ENCODE measurements around the gene CHD2. TPM values are rescaled to one million over a fixed set of nuclear protein-coding genes. Genes with fewer than 3 reads are reported as not detected.
"Not testable (repeated sequence)": the region's sequence is repeated elsewhere in the genome, so short reads cannot be mapped to it uniquely, and the experiment has no call there.

The CHD2 gene
- total RNA-seq, 1 donor from 2014 or later = 159 TPM

DNA sequence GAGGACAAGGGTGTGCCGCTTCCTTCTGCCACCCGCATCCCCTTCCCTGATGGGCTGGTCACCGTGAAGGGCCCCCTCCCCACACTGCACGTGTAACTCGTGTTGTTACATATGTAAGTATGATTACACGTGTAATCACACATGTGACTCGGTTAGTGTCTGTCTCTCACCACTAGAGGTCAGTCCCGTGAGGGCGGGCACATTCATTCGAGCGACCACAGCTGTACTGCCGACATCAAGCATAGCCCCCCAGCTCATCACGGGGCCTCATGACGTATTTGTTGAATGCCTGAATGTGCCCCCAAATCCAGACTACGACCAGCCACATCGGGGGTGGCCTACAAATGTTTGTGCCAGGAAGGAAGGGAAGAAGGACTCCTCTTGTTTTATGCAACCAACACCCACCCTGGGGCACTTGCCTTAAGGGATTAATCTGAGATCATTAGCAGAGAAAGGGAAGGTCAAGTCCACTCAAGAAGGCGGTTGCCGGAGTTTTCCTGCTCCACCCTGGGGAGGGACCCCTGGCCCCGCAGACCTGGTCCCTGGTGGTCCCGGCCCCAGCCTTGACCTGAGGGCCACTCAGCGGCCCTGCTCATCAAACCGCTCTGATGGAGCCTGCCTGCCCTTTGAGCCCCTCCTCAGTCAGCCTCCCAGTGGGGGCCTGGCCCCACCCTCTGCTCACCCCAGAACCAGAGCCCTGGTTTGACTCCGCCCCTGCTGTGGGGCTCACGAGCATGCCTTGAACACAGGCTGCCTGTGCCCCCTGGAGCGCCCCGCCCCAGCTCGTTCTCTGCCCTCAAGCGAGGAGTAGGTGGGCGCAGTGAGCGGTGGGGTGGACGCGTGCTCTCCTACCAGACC lies 136.1 kb downstream of the CHD2 start:
- TF ChIP-seq, protein P1, sequence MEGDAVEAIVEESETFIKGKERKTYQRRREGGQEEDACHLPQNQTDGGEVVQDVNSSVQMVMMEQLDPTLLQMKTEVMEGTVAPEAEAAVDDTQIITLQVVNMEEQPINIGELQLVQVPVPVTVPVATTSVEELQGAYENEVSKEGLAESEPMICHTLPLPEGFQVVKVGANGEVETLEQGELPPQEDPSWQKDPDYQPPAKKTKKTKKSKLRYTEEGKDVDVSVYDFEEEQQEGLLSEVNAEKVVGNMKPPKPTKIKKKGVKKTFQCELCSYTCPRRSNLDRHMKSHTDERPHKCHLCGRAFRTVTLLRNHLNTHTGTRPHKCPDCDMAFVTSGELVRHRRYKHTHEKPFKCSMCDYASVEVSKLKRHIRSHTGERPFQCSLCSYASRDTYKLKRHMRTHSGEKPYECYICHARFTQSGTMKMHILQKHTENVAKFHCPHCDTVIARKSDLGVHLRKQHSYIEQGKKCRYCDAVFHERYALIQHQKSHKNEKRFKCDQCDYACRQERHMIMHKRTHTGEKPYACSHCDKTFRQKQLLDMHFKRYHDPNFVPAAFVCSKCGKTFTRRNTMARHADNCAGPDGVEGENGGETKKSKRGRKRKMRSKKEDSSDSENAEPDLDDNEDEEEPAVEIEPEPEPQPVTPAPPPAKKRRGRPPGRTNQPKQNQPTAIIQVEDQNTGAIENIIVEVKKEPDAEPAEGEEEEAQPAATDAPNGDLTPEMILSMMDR (IDR thresholded peaks at IDR 0.05; ENCODE audit: unreplicated experiment) = peak; percentile 71
- no peaks in the 10 kb centered on the region for H3K9me3 Mint-ChIP-seq (ENCODE audit: low read depth)
- no peak overlapping the region for H3K4me3 Mint-ChIP-seq (ENCODE audit: low read depth)
- no peak overlapping the region for H3K27ac Mint-ChIP-seq
- DNase-seq (ENCODE audit: low spot score, unreplicated experiment) = no peak
- no peaks in the 10 kb centered on the region for H3K4me1 Mint-ChIP-seq (ENCODE audit: low read depth)
- H3K36me3 Mint-ChIP-seq (ENCODE audit: insufficient read depth) = no peaks in the 10 kb centered on the region
- peaks cover 37% of the 10 kb centered on the region for H3K27me3 Mint-ChIP-seq

DNA sequence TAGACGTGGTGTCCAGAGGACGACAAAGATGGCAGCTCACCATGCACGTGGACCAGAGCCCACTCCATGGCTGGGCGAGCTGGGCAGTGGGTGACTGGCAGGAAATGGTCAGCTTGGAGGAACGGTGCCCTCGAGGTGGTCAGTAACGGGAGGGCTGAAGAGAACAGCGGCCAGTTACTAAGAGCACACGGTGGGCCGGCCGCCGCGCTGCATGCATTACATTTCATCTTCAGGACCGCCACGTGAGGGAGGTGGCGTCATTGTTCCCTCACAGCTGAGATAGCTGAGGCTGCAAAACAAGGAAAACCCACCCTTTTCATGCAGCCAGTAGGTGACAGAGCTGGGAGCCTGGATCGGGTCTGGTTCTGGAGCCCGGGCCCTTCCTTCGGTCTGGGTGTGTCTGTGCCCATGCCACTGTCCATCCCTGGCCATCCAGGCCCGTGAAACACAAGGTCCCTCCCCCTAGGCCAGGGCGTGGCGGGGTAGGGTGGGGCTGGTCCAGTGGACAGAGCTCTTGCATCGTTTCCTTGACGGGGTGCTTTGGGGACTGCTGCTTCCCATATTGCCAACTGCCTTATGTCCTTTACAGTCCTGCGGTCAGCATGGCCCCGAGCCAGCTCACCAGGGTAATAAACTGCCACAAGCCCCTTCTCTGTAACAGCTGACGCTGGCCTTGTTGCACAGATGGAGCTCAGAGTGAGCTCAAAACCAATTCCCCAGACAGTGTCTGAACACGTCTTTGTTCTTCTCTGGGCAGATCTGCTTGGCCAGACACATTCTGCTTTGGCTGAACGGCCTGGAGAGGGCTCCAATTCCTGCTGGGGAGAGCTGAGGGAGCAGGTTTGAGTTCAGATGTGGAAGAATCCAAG lies 137.1 kb downstream of the CHD2 start:
- H3K9me3 Mint-ChIP-seq (ENCODE audit: low read depth) = no peaks in the 10 kb centered on the region
- H3K27me3 Mint-ChIP-seq = peaks cover 33% of the 10 kb centered on the region
- H3K36me3 Mint-ChIP-seq (ENCODE audit: insufficient read depth) = no peaks in the 10 kb centered on the region
- no peaks in the 10 kb centered on the region for H3K4me1 Mint-ChIP-seq (ENCODE audit: low read depth)
- TF ChIP-seq, protein P1 (IDR thresholded peaks at IDR 0.05; ENCODE audit: unreplicated experiment) = no peak
- H3K4me3 Mint-ChIP-seq (ENCODE audit: low read depth) = no peak overlapping the region
- H3K27ac Mint-ChIP-seq = no peak overlapping the region
- no peak for DNase-seq (ENCODE audit: low spot score, unreplicated experiment)

DNA sequence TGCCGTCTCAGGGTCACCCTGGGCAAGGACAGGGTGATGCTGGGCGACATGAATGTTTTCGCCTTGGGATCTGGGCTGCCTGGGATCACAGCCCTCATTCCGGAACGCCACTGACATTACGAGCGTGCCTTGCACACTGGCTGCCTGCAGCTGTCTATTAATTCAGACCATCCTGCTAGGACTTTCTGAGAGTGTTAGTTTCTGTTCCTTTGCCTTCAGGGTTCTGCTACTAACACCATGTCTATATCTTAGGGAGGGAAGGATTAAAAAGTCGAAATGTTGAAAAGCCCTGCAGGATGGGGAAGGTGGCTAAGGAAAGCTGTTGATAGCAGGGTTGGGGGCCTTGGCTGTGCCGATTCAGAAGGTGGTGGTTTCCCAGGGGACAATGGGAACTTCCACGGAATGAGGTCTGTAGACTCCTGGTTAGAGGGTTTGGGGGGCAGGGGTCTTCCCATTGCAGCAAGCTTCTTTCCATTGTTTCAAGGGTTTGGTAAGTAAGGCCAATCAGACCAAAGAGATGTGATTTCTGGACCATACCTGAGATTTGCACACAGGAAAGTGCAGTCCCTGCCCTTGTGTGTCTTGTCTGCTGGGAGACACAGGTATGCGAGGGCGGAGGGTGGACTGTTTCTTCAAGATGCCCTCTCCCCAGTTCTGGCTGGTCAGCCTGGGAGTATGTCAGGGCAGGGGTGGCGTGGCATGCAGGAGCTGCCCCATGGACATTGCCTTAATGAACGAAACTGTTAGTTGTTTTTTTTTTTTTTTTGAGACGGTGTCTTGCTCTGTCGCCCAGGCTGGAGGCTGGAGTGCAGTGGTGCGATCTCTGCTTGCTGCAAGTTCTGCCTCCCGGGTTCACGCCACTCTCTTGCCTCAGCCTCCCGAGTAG lies 137.9 kb downstream of the CHD2 start:
- Mint-ChIP-seq H3K4me1 (ENCODE audit: low read depth) (no peaks in the 10 kb centered on the region), H3K36me3 (ENCODE audit: insufficient read depth) (peaks cover 1% of the 10 kb centered on the region)
- no peak for DNase-seq (ENCODE audit: low spot score, unreplicated experiment)

DNA sequence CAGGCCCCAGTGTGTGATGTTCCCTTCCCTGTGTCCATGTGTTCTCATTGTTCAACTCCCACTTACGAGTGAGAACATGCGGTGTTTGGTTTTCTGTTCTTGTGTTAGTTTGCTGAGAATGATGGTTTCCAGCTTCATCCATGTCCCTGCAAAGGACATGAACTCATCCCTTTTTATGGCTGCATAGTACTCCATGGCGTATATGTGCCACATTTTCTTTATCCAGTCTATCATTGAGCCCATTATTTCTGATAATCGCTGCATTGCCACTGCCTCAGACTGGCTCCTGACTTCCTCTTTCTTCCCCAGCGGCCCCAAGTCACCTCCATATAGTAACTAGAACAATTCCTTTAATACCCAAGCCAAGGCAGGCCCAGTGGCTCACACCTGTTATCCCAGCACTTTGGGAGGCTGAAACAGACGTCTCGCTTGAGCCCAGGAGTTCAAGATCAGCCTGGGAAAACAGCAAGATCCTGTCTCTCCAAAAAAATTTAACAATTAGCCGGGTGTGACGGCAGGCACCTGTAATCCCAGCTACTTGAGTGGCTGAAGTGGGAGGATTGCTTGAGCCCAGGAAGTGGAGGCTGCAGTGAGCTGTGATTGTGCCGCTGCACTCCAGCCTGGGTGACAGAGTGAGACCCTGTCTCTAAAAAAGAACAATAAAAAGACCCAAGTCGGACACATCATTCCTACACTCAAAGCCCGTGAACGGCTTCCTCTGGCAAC lies 139.6 kb downstream of the CHD2 start:
- H3K27me3 Mint-ChIP-seq = peaks cover 24% of the 10 kb centered on the region
- not testable (repeated sequence) for H3K36me3 Mint-ChIP-seq (ENCODE audit: insufficient read depth); H3K9me3 Mint-ChIP-seq (ENCODE audit: low read depth); H3K27ac Mint-ChIP-seq; H3K4me3 Mint-ChIP-seq (ENCODE audit: low read depth); DNase-seq (ENCODE audit: low spot score, unreplicated experiment); H3K4me1 Mint-ChIP-seq (ENCODE audit: low read depth)

More for the DNA sequence above, 137.9 kb downstream of the CHD2 start:
- TF ChIP-seq, protein P1 (IDR thresholded peaks at IDR 0.05; ENCODE audit: unreplicated experiment) = no peak
- no peaks in the 10 kb centered on the region for H3K9me3 Mint-ChIP-seq (ENCODE audit: low read depth)
- no peak overlapping the region for H3K4me3 Mint-ChIP-seq (ENCODE audit: low read depth)
- no peak overlapping the region for H3K27ac Mint-ChIP-seq
- peaks cover 29% of the 10 kb centered on the region for H3K27me3 Mint-ChIP-seq
